OCI-LY1 (cell line): ENCODE data around the gene TUT7.
A peak's percentile ranks its signal among the peaks of the same experiment; 100 is the strongest.

Experiments used
- H2AFZ ChIP-seq: fragments of 200-600 bp; sonication (generic), shearing (Covaris generic); 2 replicates; pipeline ENCODE4 v1.6.0; 2014; ENCODE audit warnings: antibody characterized with exemption, mild to moderate bottlenecking, low read length
- H3F3A ChIP-seq: fragments of 200-600 bp; sonication (generic), shearing (Covaris generic); 2 replicates; pipeline ENCODE4 v1.6.0; 2014; ENCODE audit warnings: mild to moderate bottlenecking, antibody characterized with exemption, low read length, moderate library complexity; ENCODE audit not compliant: insufficient read depth
- H3K27ac ChIP-seq: fragments of 200-600 bp; sonication (generic); 2 replicates; pipeline ENCODE4 v1.5.1; 2014; ENCODE audit warnings: low read length, mixed run types, mild to moderate bottlenecking, low read depth; ENCODE audit not compliant: poor library complexity, severe bottlenecking
- H3K27me3 ChIP-seq: fragments of 200-600 bp; sonication (generic); 2 replicates; pipeline ENCODE4 v1.6.0; 2014; ENCODE audit warnings: antibody characterized with exemption, mild to moderate bottlenecking, low read length, moderate library complexity; ENCODE audit not compliant: insufficient read depth
- H3K36me3 ChIP-seq: fragments of 200-600 bp; sonication (generic); 2 replicates; pipeline ENCODE4 v1.6.1; 2014; ENCODE audit warnings: mild to moderate bottlenecking, antibody characterized with exemption, low read length, moderate library complexity, mixed read lengths; ENCODE audit not compliant: insufficient read depth
- H3K4me1 ChIP-seq: fragments of 200-600 bp; sonication (generic); 2 replicates; pipeline ENCODE4 v1.5.1; 2014; ENCODE audit warnings: mild to moderate bottlenecking, low read length, moderate library complexity; ENCODE audit not compliant: insufficient read depth, severe bottlenecking
- H3K4me2 ChIP-seq: fragments of 200-600 bp; sonication (generic), shearing (Covaris generic); 2 replicates; pipeline ENCODE4 v1.6.1; 2014; ENCODE audit warnings: low read length
- H3K4me3 ChIP-seq: fragments of 200-600 bp; sonication (generic); 2 replicates; pipeline ENCODE4 v1.5.1; 2014; ENCODE audit warnings: low read length, low read depth, mild to moderate bottlenecking, mixed read lengths; ENCODE audit not compliant: poor library complexity, severe bottlenecking
- H3K79me2 ChIP-seq: fragments of 200-600 bp; shearing (Covaris generic); 2 replicates; pipeline ENCODE4 v1.6.1; 2016; ENCODE audit warnings: mixed run types, low read length, mixed read lengths; ENCODE audit not compliant: insufficient read depth
- H3K9ac ChIP-seq: fragments of 200-600 bp; sonication (generic), shearing (Covaris generic); 2 replicates; pipeline ENCODE4 v1.6.1; 2014; ENCODE audit warnings: mild to moderate bottlenecking, low read length, mixed read lengths
- H3K9me2 ChIP-seq: fragments of 200-600 bp; sonication (generic), shearing (Covaris generic); 2 replicates; pipeline ENCODE4 v1.6.1; 2014; ENCODE audit warnings: low read depth, mild to moderate bottlenecking, low read length, mixed read lengths
- H3K9me3 ChIP-seq: fragments of 200-600 bp; shearing (Covaris generic); 2 replicates; pipeline ENCODE4 v1.6.1; 2014; ENCODE audit warnings: low read length, mixed read lengths
- H4K20me1 ChIP-seq: fragments of 200-600 bp; sonication (generic), shearing (Covaris generic); 2 replicates; pipeline ENCODE4 v1.6.0; 2016; ENCODE audit warnings: mild to moderate bottlenecking, low read length; ENCODE audit not compliant: insufficient read depth
- EZH2 ChIP-seq: fragments of 200-600 bp; sonication (generic), shearing (Covaris generic); IDR thresholded peaks from 2 replicates; pipeline ENCODE4 v1.8.0; 2017; ENCODE audit warnings: borderline replicate concordance, mixed run types, mild to moderate bottlenecking, antibody characterized with exemption, low read length, moderate library complexity, mixed read lengths
- TF ChIP-seq, protein P1 (sequence below): fragments of 200-600 bp; sonication (generic), shearing (Covaris generic); IDR thresholded peaks from 2 replicates; pipeline ENCODE4 v1.5.1; 2017; ENCODE audit warnings: mild to moderate bottlenecking, antibody characterized with exemption, low read length, moderate library complexity, mixed read lengths

The TUT7 gene

DNA sequence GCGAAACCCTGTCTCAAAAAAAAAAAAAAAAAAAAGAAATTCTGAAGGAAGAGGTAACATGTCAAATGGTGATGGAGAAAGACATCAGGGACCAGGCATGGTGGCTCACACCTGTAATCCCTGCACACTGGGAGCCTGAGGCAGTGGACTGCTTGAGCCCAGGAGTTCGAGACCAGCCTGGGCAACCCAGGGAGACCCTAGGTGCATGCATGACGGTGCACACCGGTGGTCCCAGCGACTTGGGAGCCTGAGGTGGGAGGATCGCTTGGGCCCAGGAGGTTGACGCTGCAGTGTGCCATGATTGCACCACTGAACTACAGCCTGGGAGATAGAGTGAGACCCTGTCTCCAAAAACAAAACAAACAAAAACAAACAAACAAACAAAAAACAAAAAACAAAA is 73.6 kb downstream of the TUT7 start:
- Histone ChIP-seq H4K20me1 (no peaks in the 10 kb centered on the region), H3K4me2 (peak overlapping the region; percentile 88), H3K27ac (no peak overlapping the region), H3K4me1 (peaks cover 47% of the 10 kb centered on the region), H3K36me3 (peaks cover 25% of the 10 kb centered on the region; the same call in 1 of the 2 replicates), H3K27me3 (no peaks in the 10 kb centered on the region), H3K9ac (peak overlapping the region; percentile 76; the same call in 1 of the 2 replicates), H3K79me2 (peaks cover 55% of the 10 kb centered on the region), H3K9me3 (no peaks in the 10 kb centered on the region), H3F3A (no peaks in the 10 kb centered on the region), H3K9me2 (no peaks in the 10 kb centered on the region), H3K4me3 (peak overlapping the region; percentile 79), H2AFZ (no peak overlapping the region)
- no peak for TF ChIP-seq EZH2
- TF ChIP-seq, protein P1, sequence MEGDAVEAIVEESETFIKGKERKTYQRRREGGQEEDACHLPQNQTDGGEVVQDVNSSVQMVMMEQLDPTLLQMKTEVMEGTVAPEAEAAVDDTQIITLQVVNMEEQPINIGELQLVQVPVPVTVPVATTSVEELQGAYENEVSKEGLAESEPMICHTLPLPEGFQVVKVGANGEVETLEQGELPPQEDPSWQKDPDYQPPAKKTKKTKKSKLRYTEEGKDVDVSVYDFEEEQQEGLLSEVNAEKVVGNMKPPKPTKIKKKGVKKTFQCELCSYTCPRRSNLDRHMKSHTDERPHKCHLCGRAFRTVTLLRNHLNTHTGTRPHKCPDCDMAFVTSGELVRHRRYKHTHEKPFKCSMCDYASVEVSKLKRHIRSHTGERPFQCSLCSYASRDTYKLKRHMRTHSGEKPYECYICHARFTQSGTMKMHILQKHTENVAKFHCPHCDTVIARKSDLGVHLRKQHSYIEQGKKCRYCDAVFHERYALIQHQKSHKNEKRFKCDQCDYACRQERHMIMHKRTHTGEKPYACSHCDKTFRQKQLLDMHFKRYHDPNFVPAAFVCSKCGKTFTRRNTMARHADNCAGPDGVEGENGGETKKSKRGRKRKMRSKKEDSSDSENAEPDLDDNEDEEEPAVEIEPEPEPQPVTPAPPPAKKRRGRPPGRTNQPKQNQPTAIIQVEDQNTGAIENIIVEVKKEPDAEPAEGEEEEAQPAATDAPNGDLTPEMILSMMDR: no peak

DNA sequence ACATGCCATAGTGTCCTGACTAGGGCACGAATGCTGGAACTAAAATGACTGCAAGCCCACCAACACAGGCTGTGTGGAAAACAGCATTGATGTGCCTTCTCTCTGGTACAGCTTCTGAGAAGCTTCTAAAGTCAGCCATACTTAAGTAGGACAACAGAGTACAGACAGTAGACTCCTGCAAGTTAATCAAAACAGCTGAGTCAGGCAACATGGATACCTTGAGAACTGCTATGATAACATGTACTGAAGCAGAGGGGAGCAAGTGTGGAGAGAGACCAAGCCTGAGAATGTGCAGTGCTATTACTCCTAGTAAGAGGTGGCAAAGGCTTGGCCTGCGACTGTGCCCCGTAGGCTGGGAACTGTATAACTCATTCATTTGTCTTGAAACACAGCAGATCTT is 74.4 kb downstream of the TUT7 start:
- Histone ChIP-seq H3K27me3 (no peaks in the 10 kb centered on the region), H3K4me3 (no peak overlapping the region), H3K27ac (no peak overlapping the region), H3K79me2 (peaks cover 56% of the 10 kb centered on the region), H2AFZ (no peak overlapping the region), H3K9me2 (no peaks in the 10 kb centered on the region), H3K4me1 (peaks cover 40% of the 10 kb centered on the region), H4K20me1 (no peaks in the 10 kb centered on the region), H3K9me3 (no peaks in the 10 kb centered on the region), H3K36me3 (peaks cover 25% of the 10 kb centered on the region; the same call in 1 of the 2 replicates), H3F3A (no peaks in the 10 kb centered on the region), H3K4me2 (peak overlapping the region; percentile 6; the same call in 1 of the 2 replicates), H3K9ac (no peak overlapping the region; the same call in 1 of the 2 replicates)
- TF ChIP-seq, protein P1: no peak
- no peak for TF ChIP-seq EZH2

DNA sequence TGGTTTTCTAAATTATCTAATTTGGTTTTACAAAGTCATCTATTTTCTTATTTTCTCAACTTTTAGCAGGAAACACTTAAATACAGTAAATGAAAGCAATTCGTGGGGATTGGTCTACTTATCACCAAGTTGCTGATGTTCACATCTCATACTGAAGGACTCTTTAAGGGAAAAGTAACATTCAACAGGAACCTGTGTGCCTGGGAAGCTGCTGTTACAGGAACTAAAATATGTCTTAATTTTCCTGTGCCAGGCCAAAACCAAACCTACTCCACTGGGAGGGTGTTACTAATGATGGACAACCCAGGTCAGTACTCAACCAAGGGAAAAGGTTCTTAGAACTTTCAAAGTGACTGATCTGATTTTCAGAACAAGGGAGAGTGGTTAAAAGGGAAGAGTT is 77.1 kb downstream of the TUT7 start:
- no peak overlapping the region for H3K27ac ChIP-seq
- H3K4me2 ChIP-seq: no peak overlapping the region
- H2AFZ ChIP-seq: no peak overlapping the region
- TF ChIP-seq, protein P1: no peak
- TF ChIP-seq EZH2: no peak
- H4K20me1 ChIP-seq: no peaks in the 10 kb centered on the region
- no peaks in the 10 kb centered on the region for H3F3A ChIP-seq
- peaks cover 24% of the 10 kb centered on the region for H3K4me1 ChIP-seq
- peaks cover 49% of the 10 kb centered on the region for H3K36me3 ChIP-seq
- H3K9ac ChIP-seq: no peak overlapping the region
- H3K27me3 ChIP-seq: no peaks in the 10 kb centered on the region
- peaks cover 56% of the 10 kb centered on the region for H3K79me2 ChIP-seq
- H3K9me3 ChIP-seq: no peaks in the 10 kb centered on the region
- no peak overlapping the region for H3K4me3 ChIP-seq
- H3K9me2 ChIP-seq: no peaks in the 10 kb centered on the region
